Right atrium auricular region (tissue), 2 donors: Measurements from ENCODE around the gene PLCB4. TPM values are rescaled to one million over a fixed set of nuclear protein-coding genes. Genes with fewer than 3 reads are reported as not detected.

Experiments
- DNase-seq: peaks from one replicate; pipeline ENCODE4 v3.0.0-alpha.2; 2019; ENCODE audit warnings: low spot score
- H3K27ac ChIP-seq, 2 donors: fragments of 200-600 bp; sonication (generic); 1 replicate in 1 of 2; 2 replicates in 1 of 2; pipeline ENCODE4 v1.5.1; 2016 to 2019
- H3K27me3 ChIP-seq, 2 donors: fragments of 200-600 bp; sonication (generic); one replicate each; pipeline versions ENCODE4 v1.5.1 to v1.6.0; 2017 to 2019
- H3K36me3 ChIP-seq: fragments of 200-600 bp; sonication (generic); one replicate; pipeline ENCODE4 v1.5.1; 2016
- H3K4me1 ChIP-seq, 2 donors: fragments of 200-600 bp; sonication (generic); one replicate each; pipeline versions ENCODE4 v1.5.1 to v1.6.0; 2017 to 2019
- H3K4me3 ChIP-seq, 2 donors: fragments of 200-600 bp; sonication (generic); 1 replicate in 1 of 2; 2 replicates in 1 of 2; pipeline ENCODE4 v1.5.1; 2017 to 2019; ENCODE audit warnings: mild to moderate bottlenecking in 1 of 2, moderate library complexity in 1 of 2
- H3K9me3 ChIP-seq, 2 donors: fragments of 200-600 bp; sonication (generic); one replicate each; pipeline ENCODE4 v1.5.1; 2019
- CTCF ChIP-seq, 2 donors: fragments of 200-600 bp; sonication (generic); IDR thresholded peaks; one replicate each; pipeline ENCODE4 v1.5.1; 2019; ENCODE audit warnings: antibody characterized with exemption in 2 of 2
- total RNA-seq, 2 donors: library from RNA; depleted of rRNA; stranded (reverse); fragments of >200 nt; gene quantifications; one replicate each; pipeline ENCODE4 v1.1.0, GENCODE V29; 2016

Gene PLCB4
- total RNA-seq, 2 donors from 2014 or later: 14.3 to 32.4 TPM

- no peak overlapping the region for H3K4me3 ChIP-seq
- H3K4me1 ChIP-seq: no peaks in the 10 kb centered on the region
- no peak for TF ChIP-seq CTCF (IDR thresholded peaks at IDR 0.05)
- H3K27ac ChIP-seq: no peak overlapping the region
- H3K27me3 ChIP-seq: no peaks in the 10 kb centered on the region
- DNase-seq: no peak
- no peaks in the 10 kb centered on the region for H3K36me3 ChIP-seq
- H3K9me3 ChIP-seq: no peaks in the 10 kb centered on the region
These were observed 224.3 kb downstream of the PLCB4 start for GRCh38 chr20:9293145-9293544.

- H3K9me3 ChIP-seq: no peaks in the 10 kb centered on the region
- H3K4me1 ChIP-seq: no peaks in the 10 kb centered on the region
- no peak overlapping the region for H3K4me3 ChIP-seq
- no peaks in the 10 kb centered on the region for H3K36me3 ChIP-seq
- DNase-seq: no peak
- H3K27ac ChIP-seq: no peak overlapping the region
- TF ChIP-seq CTCF (IDR thresholded peaks at IDR 0.05): no peak
- no peaks in the 10 kb centered on the region for H3K27me3 ChIP-seq
These were observed 225.2 kb downstream of the PLCB4 start for GRCh38 chr20:9294041-9294440.

GRCh38 chr20:9298906-9299305 lies 230.0 kb downstream of the PLCB4 start:
- no peak overlapping the region for H3K4me3 ChIP-seq
- no peaks in the 10 kb centered on the region for H3K9me3 ChIP-seq
- no peaks in the 10 kb centered on the region for H3K27me3 ChIP-seq
- peaks cover 0 to 21% of the 10 kb centered on the region in 2 donors for H3K4me1 ChIP-seq
- H3K36me3 ChIP-seq: no peaks in the 10 kb centered on the region
- no peak for TF ChIP-seq CTCF (IDR thresholded peaks at IDR 0.05)
- DNase-seq: no peak
- H3K27ac ChIP-seq: no peak overlapping the region

- Histone ChIP-seq H3K4me3 (no peak overlapping the region), H3K4me1 (peaks cover 0 to 21% of the 10 kb centered on the region in 2 donors), H3K9me3 (no peaks in the 10 kb centered on the region), H3K27ac (no peak overlapping the region), H3K36me3 (no peaks in the 10 kb centered on the region), H3K27me3 (no peaks in the 10 kb centered on the region)
- DNase-seq: no peak
- no peak for TF ChIP-seq CTCF (IDR thresholded peaks at IDR 0.05)
These were observed 231.2 kb downstream of the PLCB4 start for GRCh38 chr20:9300080-9300479.

GRCh38 chr20:9300534-9300933 lies 231.6 kb downstream of the PLCB4 start:
- Histone ChIP-seq H3K27ac (no peak overlapping the region), H3K4me3 (no peak overlapping the region), H3K27me3 (no peaks in the 10 kb centered on the region), H3K36me3 (no peaks in the 10 kb centered on the region), H3K9me3 (no peaks in the 10 kb centered on the region), H3K4me1 (peaks cover 0 to 21% of the 10 kb centered on the region in 2 donors)
- DNase-seq: no peak
- no peak for TF ChIP-seq CTCF (IDR thresholded peaks at IDR 0.05)
